ENCODE data around the gene TBC1D1.

TBC1D1 gene

DNA sequence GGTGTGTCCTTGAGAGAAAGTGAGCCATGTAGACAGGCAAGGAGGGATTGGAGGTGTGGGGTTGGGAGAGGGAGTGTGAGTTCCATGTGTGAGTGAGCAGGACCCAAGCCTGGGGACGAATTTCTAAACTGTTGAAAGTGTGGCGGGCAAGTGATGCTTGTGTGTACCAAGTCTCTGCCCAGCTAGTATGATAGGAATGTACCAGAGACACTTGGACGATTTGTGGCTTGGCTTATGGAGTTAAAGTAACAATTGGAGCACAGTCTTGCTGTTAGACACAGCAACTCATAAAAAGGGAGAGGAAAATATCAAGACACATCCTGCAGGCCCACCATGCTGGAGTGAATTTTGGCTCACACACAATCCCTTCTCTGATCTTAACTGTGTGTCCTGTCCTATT is 77.9 kb downstream of the TBC1D1 start:
- no peak overlapping the region for H2BK120ac ChIP-seq (ENCODE audit: low read depth, low read length)
- H3K4me2 ChIP-seq (ENCODE audit: insufficient read depth, low read length, poor library complexity, severe bottlenecking) = no peak overlapping the region
- no peaks in the 10 kb centered on the region for H3K36me3 ChIP-seq (replicated peaks in 1 of 2; ENCODE audit: control insufficient read depth in 2 of 2, insufficient read depth in 2 of 2, low read length in 2 of 2)
- H3K9ac ChIP-seq (ENCODE audit: low read depth, low read length, poor library complexity) = no peak overlapping the region
- no peak for DNase-seq (ENCODE audit: low spot score)
- no peak overlapping the region for H2BK15ac ChIP-seq (ENCODE audit: low read length)
- H3K27me3 ChIP-seq (ENCODE audit: control insufficient read depth in 3 of 3, insufficient read depth in 3 of 3, low read depth in 1 of 3, low read length in 3 of 3) = peaks cover 0 to 10% (median 0%) of the 10 kb centered on the region in 3 experiments
- WGBS, 2 donors (ENCODE audit: extremely low coverage in 2 of 2, insufficient read length in 2 of 2, insufficient replicate concordance in 1 of 2) = no CpG with 5 or more reads among the region's 3 CpGs
- H3K18ac ChIP-seq (ENCODE audit: low read length) = peak overlapping the region; percentile 18
- no peak overlapping the region for H3K27ac ChIP-seq (replicated peaks; ENCODE audit: low read length)
- H3K4me3 ChIP-seq (ENCODE audit: low read length in 2 of 2) = no peak overlapping the region
- H3K79me1 ChIP-seq (ENCODE audit: low read depth, low read length) = no peaks in the 10 kb centered on the region
- no peak overlapping the region for H2AK5ac ChIP-seq (ENCODE audit: low read depth, low read length)
- H3K9me3 ChIP-seq (replicated peaks in 1 of 2; ENCODE audit: control insufficient read depth in 2 of 2, insufficient read depth in 1 of 2, low read depth in 1 of 2, low read length in 2 of 2) = peaks cover 2 to 5% of the 10 kb centered on the region in 2 donors
- H3K4me1 ChIP-seq (ENCODE audit: control insufficient read depth in 2 of 2, insufficient read depth in 1 of 2, low read depth in 1 of 2, low read length in 2 of 2) = no peaks in the 10 kb centered on the region
- no peak overlapping the region for H3K23ac ChIP-seq (ENCODE audit: low read depth, low read length, poor library complexity)
- H2BK12ac ChIP-seq (ENCODE audit: low read length) = no peak overlapping the region
- H4K8ac ChIP-seq (ENCODE audit: low read depth, low read length) = no peak overlapping the region
- H2BK5ac ChIP-seq (ENCODE audit: low read length) = no peak overlapping the region
- H4K91ac ChIP-seq (ENCODE audit: low read depth, low read length, poor library complexity) = no peak overlapping the region
- H3K14ac ChIP-seq (ENCODE audit: low read length) = no peak overlapping the region
- H2AFZ ChIP-seq (ENCODE audit: low read length) = no peak overlapping the region
- no peak overlapping the region for H3K4ac ChIP-seq (ENCODE audit: low read length)

DNA sequence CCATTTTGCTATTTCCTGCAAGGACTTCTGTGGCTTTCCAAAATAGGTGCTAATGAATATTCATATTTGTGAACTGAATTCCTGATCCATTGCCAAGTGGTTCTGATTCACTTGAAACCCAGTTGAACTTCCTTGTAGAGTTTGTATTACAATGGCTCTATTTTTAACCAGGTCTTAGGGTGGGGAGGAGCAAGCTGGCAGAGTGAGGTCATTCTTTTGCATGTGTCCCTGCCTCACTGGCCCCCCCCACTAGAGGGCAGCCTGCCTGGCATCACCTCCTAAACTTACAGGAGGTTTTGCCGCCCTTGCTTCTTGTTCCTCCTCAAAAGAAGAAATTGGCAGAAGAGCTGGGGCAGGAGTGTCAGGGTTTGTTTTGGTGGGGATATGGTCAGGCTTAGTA is 79.8 kb downstream of the TBC1D1 start:
- Histone ChIP-seq H3K9me3 (replicated peaks in 1 of 2; ENCODE audit: control insufficient read depth in 2 of 2, insufficient read depth in 1 of 2, low read depth in 1 of 2, low read length in 2 of 2) (peaks cover 2 to 5% of the 10 kb centered on the region in 2 donors), H2BK5ac (ENCODE audit: low read length) (no peak overlapping the region), H3K4ac (ENCODE audit: low read length) (no peak overlapping the region), H2AK5ac (ENCODE audit: low read depth, low read length) (no peak overlapping the region), H3K27ac (replicated peaks; ENCODE audit: low read length) (no peak overlapping the region), H3K23ac (ENCODE audit: low read depth, low read length, poor library complexity) (no peak overlapping the region), H2BK120ac (ENCODE audit: low read depth, low read length) (no peak overlapping the region), H3K4me1 (ENCODE audit: control insufficient read depth in 2 of 2, insufficient read depth in 1 of 2, low read depth in 1 of 2, low read length in 2 of 2) (no peaks in the 10 kb centered on the region), H3K4me3 (ENCODE audit: low read length in 2 of 2) (no peak overlapping the region), H3K14ac (ENCODE audit: low read length) (no peak overlapping the region), H2BK12ac (ENCODE audit: low read length) (no peak overlapping the region), H3K4me2 (ENCODE audit: insufficient read depth, low read length, poor library complexity, severe bottlenecking) (no peak overlapping the region), H3K9ac (ENCODE audit: low read depth, low read length, poor library complexity) (no peak overlapping the region), H4K91ac (ENCODE audit: low read depth, low read length, poor library complexity) (no peak overlapping the region), H3K27me3 (ENCODE audit: control insufficient read depth in 3 of 3, insufficient read depth in 3 of 3, low read depth in 1 of 3, low read length in 3 of 3) (peaks cover 0 to 10% (median 0%) of the 10 kb centered on the region in 3 experiments), H3K18ac (ENCODE audit: low read length) (no peak overlapping the region), H3K79me1 (ENCODE audit: low read depth, low read length) (no peaks in the 10 kb centered on the region), H3K36me3 (replicated peaks in 1 of 2; ENCODE audit: control insufficient read depth in 2 of 2, insufficient read depth in 2 of 2, low read length in 2 of 2) (no peaks in the 10 kb centered on the region), H4K8ac (ENCODE audit: low read depth, low read length) (no peak overlapping the region), H2BK15ac (ENCODE audit: low read length) (no peak overlapping the region), H2AFZ (ENCODE audit: low read length) (no peak overlapping the region)
- no CpG with 5 or more reads among the region's 1 CpG for WGBS, 2 donors (ENCODE audit: extremely low coverage in 2 of 2, insufficient read length in 2 of 2, insufficient replicate concordance in 1 of 2)
- no peak for DNase-seq (ENCODE audit: low spot score)

DNA sequence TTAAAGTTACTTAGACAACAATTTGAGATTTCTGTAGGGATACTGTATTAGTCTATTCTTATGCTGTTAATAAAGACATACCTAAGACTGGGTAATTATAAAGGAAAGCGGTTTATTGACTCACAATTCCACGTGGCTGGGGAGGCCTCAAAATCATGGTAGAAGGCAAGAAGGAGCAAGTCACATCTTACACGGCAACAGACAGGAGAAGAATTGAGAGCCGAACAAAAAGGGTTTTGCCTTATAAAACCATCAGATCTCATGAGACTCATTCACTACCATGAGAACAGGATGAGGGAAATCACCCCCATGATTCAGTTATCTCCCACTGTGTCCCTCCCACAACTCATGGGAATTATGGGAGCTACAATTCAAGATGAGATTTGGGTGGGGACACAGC is 80.3 kb downstream of the TBC1D1 start:
- no peak overlapping the region for H2BK120ac ChIP-seq (ENCODE audit: low read depth, low read length)
- H3K4ac ChIP-seq (ENCODE audit: low read length) = no peak overlapping the region
- peaks cover 2 to 5% of the 10 kb centered on the region in 2 donors for H3K9me3 ChIP-seq (replicated peaks in 1 of 2; ENCODE audit: control insufficient read depth in 2 of 2, insufficient read depth in 1 of 2, low read depth in 1 of 2, low read length in 2 of 2)
- no CpG with 5 or more reads among the region's 4 CpGs for WGBS, 2 donors (ENCODE audit: extremely low coverage in 2 of 2, insufficient read length in 2 of 2, insufficient replicate concordance in 1 of 2)
- no peak overlapping the region for H2BK15ac ChIP-seq (ENCODE audit: low read length)
- H3K79me1 ChIP-seq (ENCODE audit: low read depth, low read length) = no peaks in the 10 kb centered on the region
- H3K9ac ChIP-seq (ENCODE audit: low read depth, low read length, poor library complexity) = no peak overlapping the region
- no peak overlapping the region for H2AK5ac ChIP-seq (ENCODE audit: low read depth, low read length)
- H3K27me3 ChIP-seq (ENCODE audit: control insufficient read depth in 3 of 3, insufficient read depth in 3 of 3, low read depth in 1 of 3, low read length in 3 of 3) = peaks cover 0 to 5% (median 0%) of the 10 kb centered on the region in 3 experiments
- no peak overlapping the region for H3K4me2 ChIP-seq (ENCODE audit: insufficient read depth, low read length, poor library complexity, severe bottlenecking)
- H3K4me3 ChIP-seq (ENCODE audit: low read length in 2 of 2) = no peak overlapping the region
- no peak overlapping the region for H3K18ac ChIP-seq (ENCODE audit: low read length)
- H3K14ac ChIP-seq (ENCODE audit: low read length) = no peak overlapping the region
- H3K27ac ChIP-seq (replicated peaks; ENCODE audit: low read length) = no peak overlapping the region
- no peaks in the 10 kb centered on the region for H3K36me3 ChIP-seq (replicated peaks in 1 of 2; ENCODE audit: control insufficient read depth in 2 of 2, insufficient read depth in 2 of 2, low read length in 2 of 2)
- H2BK5ac ChIP-seq (ENCODE audit: low read length) = no peak overlapping the region
- no peak overlapping the region for H2BK12ac ChIP-seq (ENCODE audit: low read length)
- H4K8ac ChIP-seq (ENCODE audit: low read depth, low read length) = no peak overlapping the region
- DNase-seq (ENCODE audit: low spot score) = no peak
- H3K23ac ChIP-seq (ENCODE audit: low read depth, low read length, poor library complexity) = no peak overlapping the region
- H2AFZ ChIP-seq (ENCODE audit: low read length) = no peak overlapping the region
- no peaks in the 10 kb centered on the region for H3K4me1 ChIP-seq (ENCODE audit: control insufficient read depth in 2 of 2, insufficient read depth in 1 of 2, low read depth in 1 of 2, low read length in 2 of 2)
- H4K91ac ChIP-seq (ENCODE audit: low read depth, low read length, poor library complexity) = no peak overlapping the region

DNA sequence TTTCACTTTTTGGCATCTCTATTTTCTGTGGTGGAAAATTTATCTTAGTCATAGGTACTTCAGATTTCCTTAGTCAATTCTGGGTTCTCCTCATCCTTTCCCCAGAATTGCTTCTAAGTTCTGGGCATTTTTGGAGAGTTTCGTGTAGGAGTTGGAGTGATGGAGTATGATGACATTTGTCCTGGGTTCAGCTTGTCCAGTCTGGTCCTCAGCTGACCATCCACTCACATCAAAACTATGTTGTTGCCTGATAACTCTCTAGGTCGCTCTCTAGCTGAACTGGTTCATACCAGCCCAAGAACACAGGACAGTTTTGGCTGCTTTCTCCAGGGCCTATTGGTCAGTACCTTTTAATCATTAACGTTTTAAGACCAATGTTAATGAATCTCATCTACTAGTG is 82.6 kb downstream of the TBC1D1 start:
- Histone ChIP-seq H3K79me1 (ENCODE audit: low read depth, low read length) (peaks cover 4% of the 10 kb centered on the region), H3K23ac (ENCODE audit: low read depth, low read length, poor library complexity) (no peak overlapping the region), H2AK5ac (ENCODE audit: low read depth, low read length) (no peak overlapping the region), H2AFZ (ENCODE audit: low read length) (no peak overlapping the region), H3K4me3 (ENCODE audit: low read length in 2 of 2) (no peak overlapping the region), H2BK15ac (ENCODE audit: low read length) (no peak overlapping the region), H4K91ac (ENCODE audit: low read depth, low read length, poor library complexity) (no peak overlapping the region), H2BK5ac (ENCODE audit: low read length) (no peak overlapping the region), H3K4me2 (ENCODE audit: insufficient read depth, low read length, poor library complexity, severe bottlenecking) (no peak overlapping the region), H3K36me3 (replicated peaks in 1 of 2; ENCODE audit: control insufficient read depth in 2 of 2, insufficient read depth in 2 of 2, low read length in 2 of 2) (no peaks in the 10 kb centered on the region), H4K8ac (ENCODE audit: low read depth, low read length) (no peak overlapping the region), H3K9me3 (replicated peaks in 1 of 2; ENCODE audit: control insufficient read depth in 2 of 2, insufficient read depth in 1 of 2, low read depth in 1 of 2, low read length in 2 of 2) (peaks cover 2 to 5% of the 10 kb centered on the region in 2 donors), H3K27me3 (ENCODE audit: control insufficient read depth in 3 of 3, insufficient read depth in 3 of 3, low read depth in 1 of 3, low read length in 3 of 3) (no peaks in the 10 kb centered on the region), H2BK120ac (ENCODE audit: low read depth, low read length) (no peak overlapping the region), H3K4ac (ENCODE audit: low read length) (no peak overlapping the region), H3K18ac (ENCODE audit: low read length) (no peak overlapping the region), H3K4me1 (ENCODE audit: control insufficient read depth in 2 of 2, insufficient read depth in 1 of 2, low read depth in 1 of 2, low read length in 2 of 2) (peaks cover 3 to 4% of the 10 kb centered on the region in 2 donors), H3K9ac (ENCODE audit: low read depth, low read length, poor library complexity) (no peak overlapping the region), H2BK12ac (ENCODE audit: low read length) (no peak overlapping the region), H3K27ac (replicated peaks; ENCODE audit: low read length) (no peak overlapping the region), H3K14ac (ENCODE audit: low read length) (no peak overlapping the region)
- WGBS, 2 donors (ENCODE audit: extremely low coverage in 2 of 2, insufficient read length in 2 of 2, insufficient replicate concordance in 1 of 2) = no CpG with 5 or more reads among the region's 3 CpGs
- DNase-seq (ENCODE audit: low spot score) = no peak

Measured in neuronal stem cell (in vitro differentiated cells).